GM12865 (cell line): ENCODE data around the gene RNF25.

Source experiments
- DNase-seq: peaks from one replicate; pipeline ENCODE4 v3.0.0; 2010; ENCODE audit warnings: low read depth
- H3K4me3 ChIP-seq: 2 replicates; pipeline ENCODE4 v1.5.1; 2011; ENCODE audit warnings: mild to moderate bottlenecking, low read depth, low read length, control low read depth
- CTCF ChIP-seq: IDR thresholded peaks from 2 replicates; pipeline ENCODE4 v1.5.1; 2011; ENCODE audit warnings: low read length, control low read depth, low read depth, inconsistent platforms; ENCODE audit not compliant: insufficient read depth; ENCODE audit errors: missing control alignments

The RNF25 gene

DNA sequence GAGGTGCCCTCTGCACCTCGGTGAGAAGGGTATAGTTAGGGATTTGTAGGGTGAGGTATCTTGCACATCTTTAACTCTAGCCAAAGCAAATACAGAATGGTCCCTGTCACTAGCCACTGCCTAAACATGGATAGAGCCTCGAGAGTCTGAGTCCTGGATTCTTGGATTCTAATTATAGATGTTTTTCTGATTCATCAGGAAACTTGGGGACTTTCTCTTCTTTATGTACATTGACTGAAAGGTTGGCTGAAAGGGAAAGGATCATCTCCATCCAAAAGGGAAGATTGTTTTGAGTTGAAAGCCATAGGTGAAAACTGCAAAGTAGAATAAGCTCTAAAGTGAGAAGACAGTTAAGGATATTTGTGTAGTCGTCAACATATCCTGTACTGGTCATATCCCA lies 8.3 kb upstream of the RNF25 start:
- TF ChIP-seq CTCF: no peak
- no peak for DNase-seq
- H3K4me3 ChIP-seq: no peak overlapping the region

- TF ChIP-seq CTCF: no peak
- DNase-seq: no peak
- H3K4me3 ChIP-seq: no peak overlapping the region
These were observed 7.3 kb upstream of the RNF25 start for GRCh38 chr2:218679119-218679518.

GRCh38 chr2:218671097-218671653 lies 627 bp downstream of the RNF25 start:
- DNase-seq: no peak
- TF ChIP-seq CTCF: no peak

GRCh38 chr2:218664653-218665052 lies 7.1 kb downstream of the RNF25 start:
- DNase-seq: no peak
- no peak overlapping the region for H3K4me3 ChIP-seq
- TF ChIP-seq CTCF: no peak

More at GRCh38 chr2:218671097-218671653, 627 bp downstream of the RNF25 start:
- H3K4me3 ChIP-seq: peak overlapping the region; percentile 91

DNA sequence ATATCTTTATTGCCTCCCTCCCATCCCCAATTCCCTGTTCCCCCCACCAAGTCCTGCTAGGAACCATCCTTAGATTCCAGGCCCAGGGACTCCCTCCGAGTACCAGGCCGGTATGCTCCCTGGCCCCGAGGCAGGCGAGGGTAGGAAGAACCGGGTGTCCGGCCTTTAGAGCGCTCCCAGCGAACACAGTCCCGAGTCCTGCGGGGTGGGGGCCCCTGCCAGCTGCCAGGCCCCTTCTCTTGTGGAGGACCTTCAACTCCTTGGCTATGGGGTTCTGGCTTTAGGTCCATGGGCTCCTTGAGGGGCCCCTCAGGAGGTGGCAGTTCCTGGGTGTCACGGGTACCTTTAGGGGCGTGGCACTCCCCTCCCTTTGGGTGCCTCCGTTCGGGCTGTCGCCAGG lies 7.9 kb downstream of the RNF25 start:
- TF ChIP-seq CTCF: no peak
- DNase-seq: no peak
- no peak overlapping the region for H3K4me3 ChIP-seq

DNA sequence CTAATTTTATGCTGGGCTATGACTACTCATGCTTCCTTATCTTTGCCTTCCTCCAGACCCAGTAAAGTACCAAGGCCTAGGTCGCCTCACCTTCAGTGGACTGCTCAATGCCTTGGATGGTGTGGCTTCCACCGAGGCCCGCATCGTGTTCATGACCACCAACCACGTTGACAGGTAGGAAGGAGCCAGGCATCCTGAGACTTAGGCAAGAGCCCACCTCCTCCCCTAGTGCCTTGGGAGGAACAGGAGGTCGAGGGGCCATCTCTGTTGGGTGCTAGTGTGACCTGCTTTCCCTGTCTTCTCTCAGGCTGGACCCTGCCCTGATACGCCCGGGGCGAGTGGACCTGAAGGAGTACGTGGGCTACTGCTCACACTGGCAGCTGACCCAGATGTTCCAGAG lies 9.0 kb downstream of the RNF25 start:
- H3K4me3 ChIP-seq: no peak overlapping the region
- TF ChIP-seq CTCF: no peak
- no peak for DNase-seq

GRCh38 chr2:218662377-218662776 lies 9.4 kb downstream of the RNF25 start:
- no peak for TF ChIP-seq CTCF
- DNase-seq: no peak
- no peak overlapping the region for H3K4me3 ChIP-seq
